ENCODE results near the gene XRCC4.

Gene XRCC4

GRCh38 chr5:83277154-83277553, 199.8 kb downstream of the XRCC4 start:
- DNase-seq (ENCODE audit: low spot score), result no peak

GRCh38 chr5:83277953-83278352, 200.6 kb downstream of the XRCC4 start:
- no peak for DNase-seq (ENCODE audit: low spot score)

GRCh38 chr5:83281176-83281575, 203.8 kb downstream of the XRCC4 start:
- DNase-seq (ENCODE audit: low spot score), result no peak

GRCh38 chr5:83281658-83282057, 204.3 kb downstream of the XRCC4 start:
- DNase-seq (ENCODE audit: low spot score), result peak; percentile 69

GRCh38 chr5:83283761-83284160, 206.4 kb downstream of the XRCC4 start:
- DNase-seq (ENCODE audit: low spot score), result no peak

- DNase-seq (ENCODE audit: low spot score), result no peak
These were observed 208.5 kb downstream of the XRCC4 start for GRCh38 chr5:83285661-83286398.

GRCh38 chr5:83294246-83294645, 216.9 kb downstream of the XRCC4 start:
- DNase-seq (ENCODE audit: low spot score), result no peak

- no peak for DNase-seq (ENCODE audit: low spot score)
These were observed 222.0 kb downstream of the XRCC4 start for GRCh38 chr5:83299353-83299752.

- peak; percentile 78 for DNase-seq (ENCODE audit: low spot score)
These were observed 229.4 kb downstream of the XRCC4 start for GRCh38 chr5:83306572-83307241.

- DNase-seq (ENCODE audit: low spot score), result no peak
These were observed 235.3 kb downstream of the XRCC4 start for GRCh38 chr5:83312663-83313062.

GRCh38 chr5:83313436-83313835, 236.1 kb downstream of the XRCC4 start:
- DNase-seq (ENCODE audit: low spot score), result peak; percentile 59

- DNase-seq (ENCODE audit: low spot score), result peak; percentile 25
These were observed 244.2 kb downstream of the XRCC4 start for GRCh38 chr5:83321483-83322055.

- no peak for DNase-seq (ENCODE audit: low spot score)
These were observed 245.1 kb downstream of the XRCC4 start for GRCh38 chr5:83322273-83322924.

- no peak for DNase-seq (ENCODE audit: low spot score)
These were observed 246.3 kb downstream of the XRCC4 start for GRCh38 chr5:83323557-83324180.

GRCh38 chr5:83331842-83332241, 254.5 kb downstream of the XRCC4 start:
- peak; percentile 23 for DNase-seq (ENCODE audit: low spot score)

GRCh38 chr5:83337453-83338035, 260.2 kb downstream of the XRCC4 start:
- no peak for DNase-seq (ENCODE audit: low spot score)

- DNase-seq (ENCODE audit: low spot score), result peak; percentile 3
These were observed 263.2 kb downstream of the XRCC4 start for GRCh38 chr5:83340511-83340918.

GRCh38 chr5:83341815-83342334, 264.5 kb downstream of the XRCC4 start:
- DNase-seq (ENCODE audit: low spot score), result no peak

GRCh38 chr5:83342465-83342864, 265.1 kb downstream of the XRCC4 start:
- peak; percentile 4 for DNase-seq (ENCODE audit: low spot score)

GRCh38 chr5:83343299-83343698, 266.0 kb downstream of the XRCC4 start:
- DNase-seq (ENCODE audit: low spot score), result no peak

GRCh38 chr5:83345423-83345822, 268.1 kb downstream of the XRCC4 start:
- DNase-seq (ENCODE audit: low spot score), result no peak

All from GM03348 (cell line).